SJSA1 (cell line): ENCODE measurements around the gene RFK. TPM values are rescaled to one million over a fixed set of nuclear protein-coding genes. Genes with fewer than 3 reads are reported as not detected.
A peak's percentile ranks its signal among the peaks of the same experiment; 100 is the strongest.
"Not testable (repeated sequence)": the region's sequence is repeated elsewhere in the genome, so short reads cannot be mapped to it uniquely, and the experiment has no call there.

Experiments used
- DNase-seq, 2 experiments: peaks; one replicate each; pipeline ENCODE4 v3.0.0-alpha.2; 2015 to 2020; ENCODE audit warnings: low spot score in 2 of 2, low read depth in 1 of 2
- H3K27ac ChIP-seq: fragments of 250-450 bp; sonication (Bioruptor Pico); 2 replicates; pipeline ENCODE4 v1.5.1; 2020; ENCODE audit warnings: mild to moderate bottlenecking, moderate library complexity
- H3K27me3 ChIP-seq: fragments of 250-450 bp; sonication (Bioruptor Pico); replicated peaks from 2 replicates; pipeline ENCODE4 v1.5.1; 2020; ENCODE audit warnings: mild to moderate bottlenecking, moderate library complexity
- H3K36me3 ChIP-seq: fragments of 250-450 bp; sonication (Bioruptor Pico); 2 replicates; pipeline ENCODE4 v1.5.1; 2020; ENCODE audit warnings: mild to moderate bottlenecking
- H3K4me1 ChIP-seq: fragments of 250-450 bp; sonication (Bioruptor Pico); replicated peaks from 2 replicates; pipeline ENCODE4 v1.6.1; 2021; ENCODE audit warnings: mild to moderate bottlenecking
- H3K4me3 ChIP-seq: fragments of 250-450 bp; sonication (Bioruptor Pico); 2 replicates; pipeline ENCODE4 v1.5.1; 2020; ENCODE audit warnings: mild to moderate bottlenecking
- H3K9me3 ChIP-seq: fragments of 250-450 bp; sonication (Bioruptor Pico); replicated peaks from 2 replicates; pipeline ENCODE4 v1.5.1; 2020; ENCODE audit warnings: mild to moderate bottlenecking
- total RNA-seq: library from RNA; depleted of rRNA; stranded (reverse); fragments of >200 nt; shearing (Covaris generic); gene quantifications from 2 replicates; pipeline ENCODE4 v1.2.3, GENCODE V29; 2014

The RFK gene
- total RNA-seq, 1 experiment from 2014 or later: 57.6 TPM

DNA sequence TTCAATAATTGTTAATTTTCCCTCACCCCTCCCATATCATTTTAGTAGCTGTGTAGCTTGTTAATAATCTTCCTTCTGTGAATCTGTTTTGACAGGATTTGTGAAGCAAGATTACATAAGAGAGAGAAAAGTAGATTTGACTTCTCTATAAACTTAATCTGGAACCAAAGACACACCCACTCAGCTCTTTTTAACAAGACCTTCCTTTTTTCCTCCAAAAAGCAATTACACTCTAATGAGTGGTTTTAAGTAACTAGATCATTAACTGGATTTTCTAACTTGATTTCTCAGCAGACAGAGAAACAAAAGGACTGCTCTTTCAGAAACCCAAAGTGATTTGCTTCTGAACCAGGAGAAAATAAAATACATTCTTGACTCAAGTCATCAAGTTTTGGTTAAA lies 21.9 kb downstream of the RFK start:
- Histone ChIP-seq H3K27me3 (no peaks in the 10 kb centered on the region), H3K4me1 (peaks cover 75% of the 10 kb centered on the region), H3K36me3 (no peaks in the 10 kb centered on the region), H3K9me3 (no peaks in the 10 kb centered on the region), H3K4me3 (no peak overlapping the region), H3K27ac (peak overlapping the region; percentile 96)
- DNase-seq: no peak

DNA sequence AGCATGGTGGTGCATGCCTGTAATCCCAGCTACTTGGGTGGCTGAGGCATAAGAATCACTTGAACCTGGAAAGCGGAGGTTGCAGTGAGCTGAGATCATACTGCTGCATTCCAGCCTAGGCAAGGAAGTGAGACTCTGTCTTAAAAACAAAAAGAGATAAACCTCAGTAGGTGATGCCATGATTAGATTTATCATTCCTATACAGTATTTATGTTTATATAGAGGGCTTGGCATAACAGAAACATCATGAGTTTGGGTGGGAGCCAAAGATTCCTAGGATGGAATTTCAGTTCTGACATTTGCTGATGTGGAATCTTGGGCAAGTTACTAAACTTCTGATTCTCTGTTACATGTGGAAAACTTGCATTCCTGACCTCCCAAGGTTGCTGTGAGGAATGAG lies 22.3 kb downstream of the RFK start:
- H3K27ac ChIP-seq: peak overlapping the region; percentile 96
- no peak overlapping the region for H3K4me3 ChIP-seq
- H3K36me3 ChIP-seq: no peaks in the 10 kb centered on the region
- H3K9me3 ChIP-seq: no peaks in the 10 kb centered on the region
- peaks cover 75% of the 10 kb centered on the region for H3K4me1 ChIP-seq
- no peaks in the 10 kb centered on the region for H3K27me3 ChIP-seq
- DNase-seq: peak; percentile 80 to 93

DNA sequence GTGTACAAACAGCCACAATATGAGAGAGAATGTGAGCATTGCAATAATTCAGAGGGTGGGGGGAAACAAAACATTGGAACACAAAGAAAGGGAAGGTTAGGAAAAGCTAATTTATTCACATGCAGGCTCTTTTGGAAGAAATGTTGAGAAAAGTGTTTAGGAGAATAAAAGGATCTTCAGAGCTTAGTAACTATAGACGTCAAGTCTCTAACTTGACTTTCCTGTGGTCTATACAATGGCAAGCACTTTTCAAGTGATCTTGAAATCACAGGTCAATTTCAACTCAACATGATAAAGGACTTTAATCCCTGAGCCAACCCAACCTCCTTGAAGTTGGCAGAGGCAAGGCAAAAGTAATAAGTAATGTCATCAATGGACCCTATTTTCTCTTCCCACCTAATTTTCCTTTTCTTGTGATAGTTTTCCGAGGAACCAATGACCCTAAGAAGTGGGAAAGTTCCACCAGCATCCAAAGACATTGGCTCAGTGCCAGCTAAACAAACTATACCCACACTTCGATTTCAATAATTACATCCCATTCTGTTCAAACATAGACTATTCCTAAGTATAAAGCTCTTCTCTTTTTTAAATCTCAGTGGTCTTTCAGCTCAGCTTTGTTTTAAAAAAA lies 23.7 kb downstream of the RFK start:
- Histone ChIP-seq H3K27ac (peak overlapping the region; percentile 71), H3K27me3 (no peaks in the 10 kb centered on the region), H3K4me3 (no peak overlapping the region), H3K9me3 (no peaks in the 10 kb centered on the region), H3K4me1 (peaks cover 67% of the 10 kb centered on the region), H3K36me3 (no peaks in the 10 kb centered on the region)
- DNase-seq: no peak

DNA sequence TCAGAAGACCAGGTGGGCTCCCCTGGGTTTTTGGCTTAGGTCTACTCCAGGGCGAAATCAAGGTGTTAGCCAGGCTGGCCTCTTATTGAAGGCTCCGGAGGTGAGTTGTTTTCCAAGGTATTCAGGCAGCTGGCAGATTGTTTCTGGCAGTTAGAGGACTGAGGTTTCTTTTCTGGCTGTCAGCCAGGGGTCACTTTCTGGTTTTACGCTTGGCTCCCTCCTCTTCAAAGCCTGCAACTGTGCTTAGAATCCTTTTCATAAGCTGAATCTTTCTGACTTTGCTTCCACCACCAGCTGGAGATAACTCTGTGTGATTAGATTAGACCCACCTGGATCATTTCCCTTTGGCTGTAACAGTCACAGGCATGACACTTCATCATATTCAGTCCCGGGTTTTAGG lies 24.6 kb downstream of the RFK start:
- Histone ChIP-seq H3K27ac (no peak overlapping the region), H3K36me3 (no peaks in the 10 kb centered on the region), H3K4me1 (peaks cover 67% of the 10 kb centered on the region), H3K9me3 (no peaks in the 10 kb centered on the region), H3K27me3 (no peaks in the 10 kb centered on the region), H3K4me3 (no peak overlapping the region)
- DNase-seq: peak in 1 of 2 experiments; percentile 42

DNA sequence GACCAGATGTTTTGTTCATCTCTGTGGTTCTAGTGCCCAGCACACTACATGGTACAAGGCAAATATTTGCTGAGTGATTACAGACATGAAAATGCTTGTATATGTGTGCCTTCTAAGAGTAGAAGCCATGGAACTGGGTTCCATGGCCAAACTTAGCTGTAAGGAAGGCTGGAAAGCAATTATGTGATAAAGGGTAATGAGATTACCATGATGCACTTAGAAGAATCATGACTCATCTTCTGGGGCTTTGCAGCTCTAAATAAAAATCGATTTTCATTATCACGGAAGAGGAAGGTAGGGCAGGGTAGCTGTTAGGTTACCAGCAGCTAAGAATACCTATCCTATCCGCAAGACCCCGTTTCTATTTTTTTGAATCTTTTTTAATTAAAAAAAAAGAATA lies 28.0 kb downstream of the RFK start:
- no peaks in the 10 kb centered on the region for H3K9me3 ChIP-seq
- peaks cover 46% of the 10 kb centered on the region for H3K4me1 ChIP-seq
- no peaks in the 10 kb centered on the region for H3K27me3 ChIP-seq
- no peak overlapping the region for H3K4me3 ChIP-seq
- H3K27ac ChIP-seq: no peak overlapping the region
- H3K36me3 ChIP-seq: no peaks in the 10 kb centered on the region
- no peak for DNase-seq

DNA sequence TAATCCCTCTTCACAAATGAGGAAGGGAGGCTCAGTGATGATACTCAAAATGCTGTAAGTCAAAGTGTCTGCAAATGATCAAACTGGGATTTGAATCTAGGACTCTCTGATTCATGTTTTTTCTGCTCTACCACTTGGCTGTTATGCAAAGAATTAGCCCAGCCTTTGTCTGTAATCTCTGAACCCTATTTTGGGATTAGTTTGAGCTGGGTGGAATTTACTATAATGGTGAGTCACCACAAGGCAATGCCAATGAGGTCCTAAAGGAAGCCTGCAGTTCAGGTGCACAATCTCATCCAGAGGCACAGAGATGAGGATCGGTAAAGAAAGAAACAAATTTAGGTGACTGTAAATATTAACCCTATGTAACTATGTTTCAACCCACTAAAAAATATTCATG lies 29.2 kb downstream of the RFK start:
- Histone ChIP-seq H3K4me1 (peaks cover 34% of the 10 kb centered on the region), H3K4me3 (no peak overlapping the region), H3K27ac (no peak overlapping the region), H3K27me3 (no peaks in the 10 kb centered on the region), H3K9me3 (no peaks in the 10 kb centered on the region), H3K36me3 (no peaks in the 10 kb centered on the region)
- peak in 1 of 2 experiments; percentile 54 for DNase-seq

DNA sequence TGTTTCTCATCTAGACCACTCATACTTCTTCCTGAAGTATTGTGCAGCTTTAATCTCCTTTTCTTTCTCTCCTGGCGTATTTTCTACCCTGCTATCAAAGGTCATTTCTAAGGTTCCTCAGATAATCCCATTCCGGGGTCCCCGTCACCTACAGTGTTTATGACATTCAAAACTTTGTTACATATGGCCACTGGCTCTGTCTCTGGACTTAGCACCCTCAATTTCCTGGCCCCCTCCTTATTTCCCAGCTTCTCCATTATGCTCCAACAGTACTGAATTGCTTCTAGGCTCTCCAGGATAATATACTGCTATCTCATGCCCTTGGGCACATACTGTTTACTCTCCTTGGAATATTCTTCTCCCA lies 31.2 kb downstream of the RFK start:
- DNase-seq: no peak
- H3K4me3 ChIP-seq: no peak overlapping the region
- peaks cover 25% of the 10 kb centered on the region for H3K4me1 ChIP-seq
- H3K9me3 ChIP-seq: no peaks in the 10 kb centered on the region
- H3K27ac ChIP-seq: no peak overlapping the region
- no peaks in the 10 kb centered on the region for H3K36me3 ChIP-seq
- no peaks in the 10 kb centered on the region for H3K27me3 ChIP-seq

DNA sequence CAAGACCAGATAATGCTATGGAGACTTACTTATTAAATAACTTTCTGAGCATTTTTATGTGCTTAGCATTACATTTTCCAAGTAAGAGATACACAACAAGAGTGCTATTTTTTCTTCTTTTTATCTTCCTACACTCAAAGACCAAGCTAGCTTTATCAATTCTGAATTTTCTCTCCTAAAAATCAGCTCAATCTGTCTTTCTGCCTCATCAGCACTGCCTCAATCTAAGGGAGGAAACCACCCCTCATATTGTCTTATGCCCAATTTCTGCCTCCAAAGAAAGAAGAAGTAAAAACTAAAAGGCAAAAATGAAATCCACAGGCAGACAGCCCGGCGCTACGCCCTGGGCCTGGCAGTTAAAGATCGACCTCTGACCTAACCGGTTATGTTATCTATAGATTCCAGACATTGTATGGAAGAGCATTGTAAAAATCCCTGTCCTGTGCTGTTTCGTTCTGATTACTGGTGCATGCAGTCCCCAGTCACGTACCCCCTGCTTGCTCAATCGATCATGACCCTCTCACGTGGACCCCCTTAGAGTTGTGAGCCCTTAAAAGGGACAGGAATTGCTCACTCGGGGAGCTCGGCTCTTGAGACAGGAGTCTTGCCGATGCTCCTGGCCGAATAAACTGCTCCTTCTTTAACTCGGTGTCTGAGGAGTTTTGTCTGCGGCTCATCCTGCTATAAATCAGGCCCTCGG lies 31.7 kb downstream of the RFK start:
- not testable (repeated sequence) for H3K27me3 ChIP-seq, H3K9me3 ChIP-seq, H3K36me3 ChIP-seq, H3K4me3 ChIP-seq, DNase-seq, H3K27ac ChIP-seq
- peaks cover 25% of the 10 kb centered on the region for H3K4me1 ChIP-seq

DNA sequence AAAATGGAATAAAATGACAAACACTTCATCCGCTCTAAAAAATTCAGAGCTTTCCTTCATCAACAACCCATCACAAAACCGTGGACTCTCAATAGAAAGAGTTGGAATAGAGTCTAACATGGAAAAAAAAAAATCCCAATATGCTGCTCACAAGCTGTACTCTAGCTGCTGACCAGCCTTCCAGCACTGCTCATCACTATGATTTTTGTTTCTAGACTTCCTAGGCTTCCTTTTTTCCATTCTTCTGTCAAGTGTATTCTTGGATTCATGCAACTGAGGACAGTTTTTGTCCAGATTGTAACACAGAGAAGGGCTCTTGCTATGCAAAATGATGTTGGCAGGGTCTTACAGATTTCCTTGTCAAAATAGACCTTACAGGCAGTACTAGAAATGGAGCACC lies 34.5 kb downstream of the RFK start:
- Histone ChIP-seq H3K36me3 (no peaks in the 10 kb centered on the region), H3K27ac (no peak overlapping the region), H3K4me3 (no peak overlapping the region), H3K27me3 (no peaks in the 10 kb centered on the region), H3K9me3 (no peaks in the 10 kb centered on the region), H3K4me1 (peaks cover 12% of the 10 kb centered on the region)
- DNase-seq: no peak

DNA sequence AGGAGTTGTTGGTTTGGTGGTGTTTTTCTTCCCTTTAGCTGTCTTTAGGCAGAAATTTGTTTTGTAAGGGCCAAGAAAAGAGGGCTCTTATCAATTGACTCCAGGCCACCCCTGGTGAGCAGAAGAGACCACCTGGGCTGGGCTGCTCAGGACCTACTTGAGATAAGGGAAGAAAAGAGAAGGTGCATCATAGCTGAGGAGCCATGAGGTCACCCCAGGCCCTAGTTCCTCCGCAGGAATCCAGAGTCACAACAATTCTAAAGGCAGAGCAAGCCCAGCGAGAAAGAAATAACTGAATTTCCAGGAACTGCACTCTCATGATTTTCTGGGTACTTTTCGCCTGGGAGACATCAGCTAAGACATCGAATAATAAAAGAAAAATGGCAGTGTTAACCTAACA lies 34.9 kb downstream of the RFK start:
- Histone ChIP-seq H3K9me3 (no peaks in the 10 kb centered on the region), H3K4me1 (peaks cover 8% of the 10 kb centered on the region), H3K27ac (no peak overlapping the region), H3K36me3 (no peaks in the 10 kb centered on the region), H3K27me3 (no peaks in the 10 kb centered on the region), H3K4me3 (no peak overlapping the region)
- DNase-seq: no peak

DNA sequence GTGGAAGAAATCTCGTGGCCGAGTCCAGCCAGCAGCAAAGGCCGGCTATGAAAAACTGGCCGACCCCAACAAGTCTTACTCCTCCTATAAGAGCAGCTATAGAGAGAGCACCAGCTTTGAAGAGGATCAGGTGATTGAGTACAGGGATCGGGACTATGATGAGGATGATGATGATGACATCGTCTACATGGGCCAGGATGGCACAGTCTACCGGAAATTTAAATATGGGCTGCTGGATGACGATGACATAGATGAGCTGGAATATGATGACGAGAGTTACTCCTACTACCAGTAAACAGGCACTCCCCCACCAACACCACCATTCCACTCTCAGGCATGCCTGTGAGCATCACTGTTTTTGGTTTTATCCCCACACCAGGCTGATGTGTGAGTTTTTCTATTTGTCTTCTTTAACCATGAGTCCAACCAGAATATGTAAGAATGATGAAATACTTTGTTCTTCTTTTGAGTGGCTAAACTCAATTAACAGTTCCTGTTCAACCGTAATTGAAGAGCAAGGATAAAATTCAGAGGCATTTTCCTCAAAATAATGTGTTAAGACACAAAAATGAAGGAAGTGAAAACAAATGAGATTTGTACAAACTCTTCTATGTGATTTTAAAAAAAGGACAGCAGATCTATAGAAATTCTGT lies 35.5 kb downstream of the RFK start:
- Histone ChIP-seq H3K27ac (no peak overlapping the region), H3K36me3 (no peaks in the 10 kb centered on the region), H3K27me3 (no peaks in the 10 kb centered on the region), H3K4me3 (no peak overlapping the region), H3K9me3 (no peaks in the 10 kb centered on the region), H3K4me1 (peaks cover 7% of the 10 kb centered on the region)
- no peak for DNase-seq

DNA sequence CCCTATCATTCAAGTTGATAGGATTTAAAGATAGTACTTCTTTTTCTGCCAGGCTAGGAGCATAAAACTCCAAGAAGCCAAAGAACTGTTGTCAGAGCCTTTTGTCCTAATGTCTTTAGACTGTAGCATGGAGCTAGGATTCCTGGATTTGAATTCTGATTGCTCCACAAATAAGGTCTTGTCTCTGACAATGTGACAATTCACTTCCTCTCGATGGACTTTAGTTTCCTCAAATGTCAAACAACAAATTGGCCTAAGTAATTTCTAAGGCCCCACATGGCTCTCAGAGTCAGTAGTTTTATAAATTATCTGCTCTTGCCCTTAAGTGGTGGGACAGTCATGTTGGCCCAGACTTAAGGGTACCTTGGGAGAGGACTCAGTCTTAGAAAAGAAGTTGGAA lies 36.7 kb downstream of the RFK start:
- no peaks in the 10 kb centered on the region for H3K27me3 ChIP-seq
- no peaks in the 10 kb centered on the region for H3K36me3 ChIP-seq
- H3K4me1 ChIP-seq: peaks cover 7% of the 10 kb centered on the region
- no peak for DNase-seq
- H3K9me3 ChIP-seq: no peaks in the 10 kb centered on the region
- no peak overlapping the region for H3K27ac ChIP-seq
- H3K4me3 ChIP-seq: no peak overlapping the region

DNA sequence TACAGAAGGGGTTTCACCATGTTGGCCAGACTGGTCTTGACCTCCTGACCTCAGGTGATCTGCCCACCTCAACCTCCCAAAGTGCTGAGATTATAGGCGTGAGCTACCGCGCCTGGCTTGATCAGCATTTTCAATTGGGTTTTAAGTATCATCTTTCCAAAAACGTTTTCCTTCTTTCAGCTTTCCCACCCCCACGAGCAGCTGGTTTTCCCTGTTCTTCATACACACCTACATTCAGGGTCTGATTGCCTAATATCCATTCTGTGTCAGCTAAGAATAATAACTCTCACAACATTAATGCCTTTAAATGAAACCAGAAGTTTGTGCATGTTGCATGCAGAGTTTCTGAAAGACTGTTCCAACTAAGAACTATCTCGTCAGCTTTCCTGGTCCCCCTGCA lies 38.3 kb downstream of the RFK start:
- no peaks in the 10 kb centered on the region for H3K4me1 ChIP-seq
- H3K9me3 ChIP-seq: no peaks in the 10 kb centered on the region
- H3K4me3 ChIP-seq: no peak overlapping the region
- no peaks in the 10 kb centered on the region for H3K36me3 ChIP-seq
- no peak for DNase-seq
- H3K27ac ChIP-seq: no peak overlapping the region
- H3K27me3 ChIP-seq: no peaks in the 10 kb centered on the region

DNA sequence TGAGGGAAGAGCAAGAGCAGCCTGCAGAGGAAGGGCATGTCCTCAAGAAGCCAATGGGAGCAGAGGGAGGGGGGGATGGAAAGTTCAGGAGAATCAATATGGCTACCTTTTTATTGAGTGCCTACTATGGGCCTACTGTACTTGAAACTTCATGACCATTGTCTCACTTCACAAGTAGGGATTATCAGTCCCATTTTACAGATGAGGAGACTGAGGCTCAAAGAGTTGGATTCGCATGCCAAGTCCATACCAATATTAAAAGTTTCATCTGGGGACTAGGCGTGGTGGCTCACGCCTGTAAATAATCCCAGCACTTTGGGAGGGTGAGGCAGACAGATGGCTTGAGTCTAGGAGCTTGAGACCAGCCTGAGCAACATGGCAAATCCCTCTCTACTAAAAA lies 40.0 kb downstream of the RFK start:
- DNase-seq: no peak
- Histone ChIP-seq H3K27ac (no peak overlapping the region), H3K36me3 (no peaks in the 10 kb centered on the region), H3K27me3 (no peaks in the 10 kb centered on the region), H3K4me3 (no peak overlapping the region), H3K9me3 (no peaks in the 10 kb centered on the region), H3K4me1 (no peaks in the 10 kb centered on the region)
